M059J (cell line): ENCODE measurements around the gene CABP4. TPM values are rescaled to one million over a fixed set of nuclear protein-coding genes. Genes with fewer than 3 reads are reported as not detected.
A peak's percentile ranks its signal among the peaks of the same experiment; 100 is the strongest.
"Not testable (repeated sequence)": the region's sequence is repeated elsewhere in the genome, so short reads cannot be mapped to it uniquely, and the experiment has no call there.

Experiments used
- DNase-seq: peaks from one replicate; pipeline ENCODE4 v3.0.0-alpha.2; 2012; ENCODE audit warnings: low read depth
- total RNA-seq: library from RNA; depleted of rRNA; stranded (reverse); fragments of >200 nt; shearing (Covaris generic); gene quantifications from 2 replicates; pipeline ENCODE4 v1.2.3, GENCODE V29; 2014

The CABP4 gene
- total RNA-seq, 1 experiment from 2014 or later, result 9.0 TPM

DNA sequence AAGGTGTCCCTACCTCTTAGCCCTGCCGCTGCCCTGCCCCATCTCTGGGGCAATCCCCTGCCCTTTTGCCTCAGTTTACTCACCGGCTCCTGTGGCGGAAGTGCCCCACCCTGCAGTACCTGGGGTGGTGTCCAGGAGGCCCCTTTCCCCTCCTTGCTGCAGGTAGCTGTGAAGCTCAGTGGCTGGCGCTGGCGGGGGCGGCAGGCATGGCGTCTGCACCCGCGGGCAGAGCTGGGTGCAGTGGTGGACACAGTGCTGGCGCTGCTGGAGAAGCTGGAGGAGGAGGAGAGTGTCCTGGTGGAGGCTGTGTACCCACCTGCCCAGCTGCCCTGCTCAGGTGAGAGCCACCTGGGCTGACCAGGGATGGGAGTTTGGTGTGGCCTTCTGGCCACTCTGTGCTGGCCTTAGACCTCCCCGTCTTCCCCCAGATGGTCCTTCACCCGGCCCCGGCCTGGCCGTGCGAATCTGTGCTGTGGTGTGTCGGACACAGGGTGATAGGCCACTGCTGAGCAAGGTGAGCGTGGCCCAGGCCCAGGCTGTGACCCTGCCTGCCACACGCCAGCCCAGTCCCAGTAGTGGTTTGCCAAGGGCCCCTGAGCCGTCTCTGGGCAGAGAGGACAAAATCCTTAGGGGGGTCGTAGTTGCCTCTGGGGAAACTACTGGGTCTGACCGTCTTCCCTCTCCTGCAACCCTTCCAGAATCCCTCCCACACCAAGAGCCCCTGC is 35.7 kb upstream of the CABP4 start:
- DNase-seq, result no peak

DNA sequence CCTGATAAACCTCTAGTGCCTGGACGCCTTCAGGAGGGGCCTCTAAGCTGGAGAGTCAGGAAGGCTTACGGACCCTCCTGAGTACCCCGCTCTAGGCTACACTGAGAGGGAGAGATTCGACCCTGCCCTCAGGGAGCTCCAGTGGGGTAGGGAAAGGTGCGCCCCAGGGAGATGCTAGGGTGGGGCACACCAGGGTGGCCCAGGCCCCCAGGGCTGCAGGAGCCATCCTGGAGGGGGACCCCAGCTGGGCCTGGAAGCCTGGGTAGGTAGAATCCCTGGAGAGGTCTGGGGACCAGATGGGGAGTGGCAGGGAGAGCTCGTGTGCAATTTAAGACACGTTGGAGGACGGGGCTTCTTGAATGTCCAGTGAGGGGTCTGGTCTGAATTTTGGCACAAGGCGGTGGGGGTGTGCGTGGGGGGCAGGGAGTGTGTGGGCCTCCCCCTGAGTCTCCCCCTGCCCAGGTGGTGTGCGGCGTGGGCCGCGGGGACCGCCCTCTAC is 35.0 kb upstream of the CABP4 start:
- no peak for DNase-seq

DNA sequence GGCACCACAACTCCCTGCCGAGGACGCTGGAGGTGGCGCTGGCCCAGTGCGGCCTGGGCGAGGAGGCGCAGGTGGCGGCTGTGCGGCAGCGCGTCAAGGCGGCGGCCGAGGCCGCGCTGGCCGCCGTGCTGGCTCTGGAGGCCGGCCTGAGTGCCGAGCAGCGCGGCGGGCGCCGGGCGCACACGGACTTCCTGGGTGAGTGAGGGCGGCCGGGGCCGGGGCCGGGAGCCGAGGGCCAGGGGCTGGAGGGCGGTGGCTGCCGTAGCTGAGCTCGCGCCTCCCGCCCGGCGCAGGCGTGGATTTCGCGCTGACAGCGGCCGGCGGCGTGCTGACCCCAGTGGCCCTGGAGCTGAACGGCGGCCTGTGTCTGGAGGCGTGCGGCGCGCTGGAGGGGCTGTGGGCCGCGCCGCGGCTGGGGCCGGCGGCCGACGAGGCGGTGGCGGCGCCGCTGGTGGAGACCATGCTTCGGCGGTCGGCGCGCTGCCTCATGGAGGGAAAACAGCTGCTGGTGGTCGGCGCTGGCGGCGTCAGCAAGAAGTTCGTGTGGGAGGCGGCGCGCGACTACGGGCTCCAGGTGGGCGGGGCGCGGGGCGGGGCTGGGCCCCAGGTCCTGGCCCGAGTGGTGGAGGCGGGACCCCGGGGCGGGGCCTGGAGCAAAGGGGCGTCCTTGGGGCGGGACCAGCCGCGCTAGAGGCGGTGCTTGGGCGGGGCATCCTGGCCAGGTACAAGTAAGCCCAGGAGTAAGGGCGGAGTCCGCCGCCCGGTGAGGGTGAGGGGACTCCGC is 34.3 kb upstream of the CABP4 start:
- peak; percentile 84 for DNase-seq

DNA sequence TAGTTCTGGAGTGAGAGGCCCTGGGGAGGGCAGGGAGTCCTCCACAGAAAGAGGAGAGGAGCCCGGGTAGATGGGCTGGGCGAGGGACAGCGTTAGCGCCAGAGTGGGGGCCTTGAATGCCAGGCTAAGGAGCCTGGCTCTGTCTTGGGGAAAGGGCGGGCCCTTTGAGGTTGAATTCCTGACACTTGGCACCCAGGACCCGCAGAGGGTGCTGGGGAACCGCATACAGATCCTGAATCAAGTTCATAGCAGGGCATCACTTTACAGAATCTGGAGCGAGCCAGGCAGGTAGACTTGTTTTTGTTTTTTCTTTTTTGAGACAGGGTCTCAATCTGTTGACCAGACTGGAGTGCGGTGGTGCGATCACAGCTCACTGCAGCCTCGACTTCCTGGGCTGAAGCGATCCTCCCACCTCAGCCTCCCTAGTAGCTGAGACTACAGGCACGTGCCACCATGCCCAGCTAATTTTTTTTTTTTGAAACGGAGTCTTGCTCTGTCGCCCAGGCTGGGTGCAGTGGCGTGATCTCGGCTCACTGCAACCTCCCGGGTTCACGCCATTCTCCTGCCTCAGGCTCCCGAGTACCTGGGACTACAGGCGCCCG is 33.6 kb upstream of the CABP4 start:
- DNase-seq, result no peak

DNA sequence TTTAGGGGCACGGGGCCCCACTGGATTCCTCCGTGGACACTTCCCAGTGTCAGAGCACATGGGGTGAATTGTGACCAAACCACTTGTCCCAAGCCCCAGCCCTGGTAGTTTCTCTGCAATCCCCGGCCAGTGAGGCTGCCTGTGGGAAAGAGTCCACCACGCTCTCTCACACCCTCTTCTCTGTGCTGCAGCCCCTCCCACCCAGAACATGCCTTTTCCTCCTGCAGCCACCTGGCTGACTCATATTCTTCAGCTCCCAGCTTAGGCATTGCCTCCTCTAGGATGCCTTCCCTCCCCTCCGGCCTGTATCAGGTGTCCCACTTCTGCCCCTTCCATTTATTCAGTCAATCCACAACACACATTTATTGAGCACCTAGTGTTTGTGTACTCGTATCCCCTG is 32.3 kb upstream of the CABP4 start:
- DNase-seq, result peak; percentile 56

DNA sequence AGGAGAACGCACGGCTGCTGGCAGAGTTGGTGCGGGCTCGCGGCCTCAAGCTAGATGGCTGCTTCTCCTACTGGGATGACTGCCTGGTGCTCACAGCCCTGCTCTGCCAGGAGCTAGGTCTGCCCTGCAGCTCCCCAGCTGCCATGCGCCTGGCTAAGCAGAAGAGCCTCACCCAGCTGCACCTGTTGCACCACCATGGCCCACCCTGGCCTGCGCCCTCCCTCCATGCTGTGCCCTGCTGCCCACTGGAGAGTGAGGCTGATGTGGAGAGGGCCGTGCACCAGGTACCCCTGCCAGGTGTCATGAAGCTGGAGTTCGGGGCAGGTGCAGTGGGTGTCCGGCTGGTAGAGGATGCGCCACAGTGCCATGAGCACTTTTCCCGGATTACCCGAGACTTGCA is 31.7 kb upstream of the CABP4 start:
- DNase-seq, result no peak

GRCh38 chr11:67423891-67424613 is 31.1 kb upstream of the CABP4 start:
- DNase-seq, result no peak

GRCh38 chr11:67427364-67427859 is 27.7 kb upstream of the CABP4 start:
- not testable (repeated sequence) for DNase-seq

- DNase-seq, result peak; percentile 95
These were observed 26.8 kb upstream of the CABP4 start, which contains the start of gene RPS6KB2 for GRCh38 chr11:67428052-67429001. Gene RPS6KB2 (plus strand): TSS chr11:67428494. CDS start chr11:67428546, 52 bp downstream.

- DNase-seq, result no peak
These were observed 26.0 kb upstream of the CABP4 start for GRCh38 chr11:67429038-67429668.

DNA sequence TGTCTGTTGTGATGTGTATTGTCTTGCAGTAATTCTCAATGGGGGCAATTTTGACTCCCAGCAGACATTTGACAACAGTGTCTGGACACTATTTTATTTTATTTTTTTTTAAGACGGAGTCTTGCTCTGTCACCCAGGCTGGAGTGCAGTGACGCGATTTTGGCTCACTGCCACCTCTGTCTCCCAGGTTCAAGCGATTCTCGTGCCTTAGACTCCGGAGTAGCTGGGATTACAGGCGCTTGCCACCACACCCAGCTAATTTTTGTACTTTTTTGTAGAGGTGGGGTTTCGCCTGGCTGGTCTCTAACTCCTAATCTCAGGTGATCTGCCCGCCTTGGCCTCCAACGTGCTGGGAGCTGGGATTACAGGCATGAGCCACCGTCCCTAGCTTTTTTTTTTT is 25.4 kb upstream of the CABP4 start:
- DNase-seq, result no peak

DNA sequence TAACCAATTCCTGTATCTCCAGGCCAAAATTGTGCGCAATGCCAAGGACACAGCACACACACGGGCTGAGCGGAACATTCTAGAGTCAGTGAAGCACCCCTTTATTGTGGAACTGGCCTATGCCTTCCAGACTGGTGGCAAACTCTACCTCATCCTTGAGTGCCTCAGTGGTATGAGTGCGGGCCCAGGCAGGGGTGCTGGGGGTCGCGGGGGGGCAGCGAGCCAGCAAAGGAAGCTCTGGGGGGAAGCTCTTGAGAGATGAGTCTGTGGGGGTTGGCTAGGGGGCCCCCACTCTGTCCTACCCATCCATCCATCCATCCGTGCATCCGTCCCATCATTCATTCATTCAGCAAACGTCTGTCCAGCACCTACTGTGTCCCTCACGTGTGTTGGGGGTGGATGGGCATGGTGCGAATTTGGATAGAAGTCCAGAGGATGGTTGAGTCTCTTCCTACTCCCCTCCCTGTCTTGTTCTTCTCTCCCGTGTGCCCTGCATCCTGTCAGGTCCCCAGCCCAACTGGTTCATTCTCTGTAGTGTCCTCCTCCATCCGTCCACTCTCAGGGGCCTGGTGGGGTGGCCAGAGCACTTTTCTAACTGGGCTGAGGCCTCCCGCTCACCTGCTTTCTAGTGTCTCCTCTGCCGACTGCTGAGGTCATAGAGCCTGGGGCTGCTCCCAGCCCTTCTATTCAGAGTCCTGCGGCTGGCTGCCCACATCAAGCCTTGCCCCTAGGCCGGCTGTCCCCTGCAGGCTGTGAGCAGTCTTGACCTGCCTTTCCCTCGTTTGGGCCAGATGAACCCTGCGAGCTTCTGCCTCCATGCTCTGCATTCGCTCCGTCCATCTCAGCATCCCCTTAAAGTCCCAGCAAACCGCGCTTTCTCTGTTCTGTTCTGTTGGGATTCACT is 23.6 kb upstream of the CABP4 start:
- no peak for DNase-seq

DNA sequence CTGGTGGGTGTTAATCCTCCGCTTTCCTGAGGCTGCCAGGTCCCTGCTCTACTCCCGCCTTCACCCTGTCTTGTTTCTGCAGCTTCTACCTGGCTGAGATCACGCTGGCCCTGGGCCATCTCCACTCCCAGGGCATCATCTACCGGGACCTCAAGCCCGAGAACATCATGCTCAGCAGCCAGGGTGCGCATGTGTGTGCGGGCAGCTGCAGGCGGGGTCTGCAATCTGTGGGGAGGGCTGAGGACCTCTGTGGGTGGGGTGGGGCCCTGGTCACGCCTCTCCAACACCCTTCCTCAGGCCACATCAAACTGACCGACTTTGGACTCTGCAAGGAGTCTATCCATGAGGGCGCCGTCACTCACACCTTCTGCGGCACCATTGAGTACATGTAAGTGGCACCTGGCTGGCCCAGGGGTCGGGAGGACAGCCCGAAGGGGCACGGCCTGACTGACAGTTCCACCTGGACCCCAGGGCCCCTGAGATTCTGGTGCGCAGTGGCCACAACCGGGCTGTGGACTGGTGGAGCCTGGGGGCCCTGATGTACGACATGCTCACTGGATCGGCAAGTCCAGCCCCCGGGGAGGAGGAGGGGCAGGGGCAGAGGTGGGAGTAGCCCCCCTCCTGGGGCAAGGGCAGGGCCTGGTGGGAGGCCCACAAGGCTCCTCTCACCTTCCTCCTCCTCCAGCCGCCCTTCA is 22.4 kb upstream of the CABP4 start:
- DNase-seq, result no peak

DNA sequence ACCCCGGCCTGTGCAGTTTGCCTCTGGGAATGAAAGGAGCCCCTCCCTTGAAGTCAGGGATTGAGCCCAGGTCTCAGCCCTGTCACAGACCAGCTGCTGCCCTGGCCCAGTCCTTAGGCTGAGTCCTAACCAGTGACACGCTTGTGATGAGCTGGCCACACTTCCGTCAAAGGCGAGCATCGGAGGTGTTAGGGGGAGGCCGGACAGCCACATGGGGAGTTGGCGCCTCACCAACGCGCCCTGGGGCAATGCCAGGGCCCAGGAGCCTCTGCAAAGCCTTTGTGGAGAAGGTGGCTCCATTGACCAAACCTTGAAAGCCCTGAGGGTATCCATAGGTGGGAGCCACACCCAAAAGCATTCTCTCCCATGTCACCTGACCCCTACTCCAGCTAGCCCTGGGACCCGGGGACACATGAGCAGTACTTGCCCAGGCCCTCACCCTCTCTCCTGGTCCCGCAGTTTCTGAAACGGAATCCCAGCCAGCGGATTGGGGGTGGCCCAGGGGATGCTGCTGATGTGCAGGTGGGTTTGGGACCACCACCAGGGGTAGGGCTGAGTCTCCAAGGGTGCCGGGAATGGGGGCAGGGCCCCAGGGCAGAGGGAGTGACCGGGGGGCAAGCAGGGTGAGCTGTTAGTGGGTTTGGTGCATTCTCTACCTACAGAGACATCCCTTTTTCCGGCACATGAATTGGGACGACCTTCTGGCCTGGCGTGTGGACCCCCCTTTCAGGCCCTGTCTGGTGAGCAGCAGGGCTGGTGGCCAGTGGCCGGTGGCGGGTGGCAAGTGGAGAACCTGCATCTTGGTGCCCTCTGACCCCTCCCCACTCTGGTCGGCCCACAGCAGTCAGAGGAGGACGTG is 21.4 kb upstream of the CABP4 start:
- peak; percentile 33 for DNase-seq

GRCh38 chr11:67434395-67434881 is 20.7 kb upstream of the CABP4 start:
- no peak for DNase-seq

GRCh38 chr11:67435031-67435726 is 20.0 kb upstream of the CABP4 start:
- peak; percentile 30 for DNase-seq
